ENCODE data around the gene PRDM12.

DNA sequence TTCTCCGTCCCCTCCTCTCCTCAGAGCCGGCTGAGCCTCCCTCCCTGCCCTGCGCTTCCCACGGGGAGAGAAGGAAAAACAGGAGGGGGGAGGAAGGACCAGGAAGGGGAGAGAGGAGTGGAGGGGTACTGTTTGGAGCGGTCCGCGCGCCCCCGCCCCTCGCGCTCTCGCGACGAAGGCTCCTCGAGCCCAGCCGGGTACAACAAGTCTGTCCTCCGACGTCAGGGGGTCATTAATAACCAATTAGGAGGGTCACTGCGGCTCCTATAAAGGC, 480 bp upstream of the PRDM12 start:
- TF ChIP-seq, protein P1, sequence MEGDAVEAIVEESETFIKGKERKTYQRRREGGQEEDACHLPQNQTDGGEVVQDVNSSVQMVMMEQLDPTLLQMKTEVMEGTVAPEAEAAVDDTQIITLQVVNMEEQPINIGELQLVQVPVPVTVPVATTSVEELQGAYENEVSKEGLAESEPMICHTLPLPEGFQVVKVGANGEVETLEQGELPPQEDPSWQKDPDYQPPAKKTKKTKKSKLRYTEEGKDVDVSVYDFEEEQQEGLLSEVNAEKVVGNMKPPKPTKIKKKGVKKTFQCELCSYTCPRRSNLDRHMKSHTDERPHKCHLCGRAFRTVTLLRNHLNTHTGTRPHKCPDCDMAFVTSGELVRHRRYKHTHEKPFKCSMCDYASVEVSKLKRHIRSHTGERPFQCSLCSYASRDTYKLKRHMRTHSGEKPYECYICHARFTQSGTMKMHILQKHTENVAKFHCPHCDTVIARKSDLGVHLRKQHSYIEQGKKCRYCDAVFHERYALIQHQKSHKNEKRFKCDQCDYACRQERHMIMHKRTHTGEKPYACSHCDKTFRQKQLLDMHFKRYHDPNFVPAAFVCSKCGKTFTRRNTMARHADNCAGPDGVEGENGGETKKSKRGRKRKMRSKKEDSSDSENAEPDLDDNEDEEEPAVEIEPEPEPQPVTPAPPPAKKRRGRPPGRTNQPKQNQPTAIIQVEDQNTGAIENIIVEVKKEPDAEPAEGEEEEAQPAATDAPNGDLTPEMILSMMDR (IDR thresholded peaks at IDR 0.05 in 8 of 11, conservative IDR thresholded peaks at IDR 0.05 in 3 of 11), result no peak
- no peak for TF ChIP-seq POLR2A (IDR thresholded peaks at IDR 0.05)
- no peak for TF ChIP-seq POLR2AphosphoS5 (IDR thresholded peaks at IDR 0.05)

Data from spleen (tissue), 7 donors.